K562 (cell line): ENCODE results near the gene CPPED1. TPM values are rescaled to one million over a fixed set of nuclear protein-coding genes. Genes with fewer than 3 reads are reported as not detected.

Source experiments
- BACH1 ChIP-seq: fragments of 200-800 bp; sonication (Bioruptor generic); IDR thresholded peaks from 2 replicates; pipeline ENCODE4 v1.6.1; 2016; ENCODE audit warnings: missing genetic modification characterization, missing compliant biosample characterization
- E2F3 ChIP-seq: fragments of 250-450 bp; sonication (Bioruptor Pico); IDR thresholded peaks from 2 replicates; pipeline ENCODE4 v1.4.0; 2020; ENCODE audit warnings: mild to moderate bottlenecking
- GABPB2 ChIP-seq: fragments of 250-450 bp; sonication (Bioruptor Pico); conservative IDR thresholded peaks from 2 replicates; pipeline ENCODE4 v1.5.1; 2021; ENCODE audit warnings: mild to moderate bottlenecking
- KAT7 ChIP-seq: sonication (generic); formaldehyde crosslinking; IDR thresholded peaks from 2 replicates; pipeline ENCODE4 v1.8.0; 2022; ENCODE audit warnings: missing genetic modification reagents, mild to moderate bottlenecking, borderline replicate concordance
- LCOR ChIP-seq: sonication (generic); formaldehyde crosslinking; IDR thresholded peaks from 2 replicates; pipeline ENCODE4 v1.8.0; 2022; ENCODE audit warnings: mild to moderate bottlenecking, missing genetic modification reagents
- MBD2 ChIP-seq: sonication (generic); IDR thresholded peaks from 2 replicates; pipeline ENCODE4 v1.6.1; 2016; ENCODE audit warnings: low read depth, borderline replicate concordance
- MCM7 ChIP-seq, 2 experiments: fragments of 450-650 bp; IDR thresholded peaks; 2 replicates each; pipeline ENCODE4 v1.6.1; 2016 to 2018
- MIER1 ChIP-seq: fragments of 450-650 bp; IDR thresholded peaks from 2 replicates; pipeline ENCODE4 v1.6.1; 2016; ENCODE audit warnings: antibody characterized with exemption, mild to moderate bottlenecking, low read depth
- NCOA4 ChIP-seq: fragments of 450-650 bp; IDR thresholded peaks from 2 replicates; pipeline ENCODE4 v1.6.1; 2018; ENCODE audit warnings: mild to moderate bottlenecking; ENCODE audit not compliant: partially characterized antibody
- PRMT5 ChIP-seq: sonication (generic); formaldehyde crosslinking; IDR thresholded peaks from 2 replicates; pipeline ENCODE4 v1.5.0; 2020; ENCODE audit warnings: missing genetic modification reagents
- PRPF4 ChIP-seq: fragments of 200-400 bp; formaldehyde crosslinking; IDR thresholded peaks from one replicate; pipeline ENCODE4 v1.6.1; 2017; ENCODE audit warnings: low read length, low read depth, mild to moderate bottlenecking; ENCODE audit not compliant: insufficient read depth, poor library complexity, severe bottlenecking
- RAD51 ChIP-seq: fragments of 450-650 bp; IDR thresholded peaks from 2 replicates; pipeline ENCODE4 v1.7.1; 2016; ENCODE audit warnings: low read depth, mild to moderate bottlenecking, borderline replicate concordance
- RBM39 ChIP-seq: fragments of 200-400 bp; formaldehyde crosslinking; optimal IDR thresholded peaks from 2 replicates; pipeline ENCODE3; 2018; ENCODE audit warnings: low read depth, low read length
- SETDB1 ChIP-seq: IDR thresholded peaks from one replicate; pipeline ENCODE4 v1.6.1; 2012; ENCODE audit warnings: low read length, control low read depth, inconsistent platforms
- TCF7L2 ChIP-seq: fragments of 150-350 bp; IDR thresholded peaks from 2 replicates; pipeline ENCODE4 v1.6.1; 2016; ENCODE audit warnings: low read depth, mild to moderate bottlenecking, low read length, moderate library complexity
- polyA plus RNA-seq, 8 experiments: library from polyadenylated mRNA; depleted of rRNA in 4 of 8; stranded (reverse) in 5 of 8; unstranded in 3 of 8; fragments of >200 nt; fragmentation: Nextera tagmentation in 2 of 8; fragmentation: Illumina TruSeq in 1 of 8; extraction: Ambion mirVana in 2 of 8; extraction: Trizol in 1 of 8; gene quantifications; 2 replicates each; pipeline versions ENCODE4 v1.2.1 to v1.2.3, GENCODE V29; 2011 to 2014; ENCODE audit warnings: inconsistent platforms in 1 of 8, missing spikeins in 1 of 8
- total RNA-seq, 7 experiments: library from RNA; depleted of rRNA in 6 of 7; stranded (reverse); fragments of >200 nt in 6 of 7; fragmentation: Illumina TruSeq in 2 of 7; extraction: Trizol in 2 of 7; gene quantifications; 2 replicates each; pipeline versions ENCODE4 v1.2.1 to v1.2.3, GENCODE V29; 2011 to 2021; ENCODE audit warnings: low replicate concordance in 1 of 7
- TF ChIP-seq, protein P1 (sequence below): fragments of 450-650 bp; IDR thresholded peaks from 2 replicates; pipeline ENCODE4 v1.6.1; 2016; ENCODE audit warnings: borderline replicate concordance
- TF ChIP-seq, protein P2 (sequence below): sonication (generic); formaldehyde crosslinking; IDR thresholded peaks from 2 replicates; pipeline ENCODE4 v1.8.0; 2023; ENCODE audit warnings: missing genetic modification reagents, mild to moderate bottlenecking, borderline replicate concordance
- TF ChIP-seq, protein P3 (sequence below): fragments of 200-800 bp; sonication (Bioruptor generic); IDR thresholded peaks from 2 replicates; pipeline ENCODE4 v1.6.1; 2017; ENCODE audit warnings: missing genetic modification characterization, missing compliant biosample characterization
- TF ChIP-seq, protein P4 (sequence below): fragments of 450-650 bp; formaldehyde crosslinking; conservative IDR thresholded peaks from 2 replicates; pipeline ENCODE4 v1.4.0; 2022; ENCODE audit warnings: mild to moderate bottlenecking, missing genetic modification characterization

CPPED1 gene
- total and polyA plus RNA-seq, 9 of the 15 experiments (the other 6 are each of a cell fraction or from before 2014, with no cell fraction given) = 7.5 to 25.7 (median 16.9) TPM

DNA sequence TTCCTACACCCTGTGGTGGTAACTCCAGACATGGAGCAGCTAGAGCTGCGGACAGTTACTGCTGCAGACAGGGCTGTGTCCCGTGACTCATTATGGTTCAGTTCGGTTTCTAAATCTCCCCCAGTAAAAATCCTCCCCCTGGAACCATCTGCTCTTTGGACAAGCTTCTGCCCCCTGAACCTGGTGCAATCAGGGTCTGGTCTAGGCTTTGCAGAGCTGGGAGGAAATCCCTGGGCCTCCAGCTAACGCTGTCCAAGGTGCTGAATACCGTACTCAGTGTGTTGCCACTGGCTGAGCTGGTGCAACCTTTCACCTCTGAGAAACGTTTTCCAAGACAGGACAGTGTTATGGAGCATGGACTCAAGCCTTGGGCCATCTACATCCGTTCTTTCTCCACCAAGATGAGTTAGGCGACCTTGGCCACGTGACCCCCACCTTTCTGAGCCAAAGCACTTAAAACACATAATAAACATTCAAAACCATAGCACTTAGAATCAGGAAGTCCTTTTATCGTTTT lies 142.0 kb downstream of the CPPED1 start (continued):
- TF ChIP-seq, protein P1, sequence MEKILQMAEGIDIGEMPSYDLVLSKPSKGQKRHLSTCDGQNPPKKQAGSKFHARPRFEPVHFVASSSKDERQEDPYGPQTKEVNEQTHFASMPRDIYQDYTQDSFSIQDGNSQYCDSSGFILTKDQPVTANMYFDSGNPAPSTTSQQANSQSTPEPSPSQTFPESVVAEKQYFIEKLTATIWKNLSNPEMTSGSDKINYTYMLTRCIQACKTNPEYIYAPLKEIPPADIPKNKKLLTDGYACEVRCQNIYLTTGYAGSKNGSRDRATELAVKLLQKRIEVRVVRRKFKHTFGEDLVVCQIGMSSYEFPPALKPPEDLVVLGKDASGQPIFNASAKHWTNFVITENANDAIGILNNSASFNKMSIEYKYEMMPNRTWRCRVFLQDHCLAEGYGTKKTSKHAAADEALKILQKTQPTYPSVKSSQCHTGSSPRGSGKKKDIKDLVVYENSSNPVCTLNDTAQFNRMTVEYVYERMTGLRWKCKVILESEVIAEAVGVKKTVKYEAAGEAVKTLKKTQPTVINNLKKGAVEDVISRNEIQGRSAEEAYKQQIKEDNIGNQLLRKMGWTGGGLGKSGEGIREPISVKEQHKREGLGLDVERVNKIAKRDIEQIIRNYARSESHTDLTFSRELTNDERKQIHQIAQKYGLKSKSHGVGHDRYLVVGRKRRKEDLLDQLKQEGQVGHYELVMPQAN = no peak
- TF ChIP-seq E2F3 (no peak), TCF7L2 (no peak), RBM39 (no peak), BACH1 (tag) (no peak), NCOA4 (no peak), RAD51 (no peak), KAT7 (no peak), PRPF4 (no peak), MIER1 (peak; percentile 92), SETDB1 (no peak), MCM7 (IDR thresholded peaks at IDR 0.05) (no peak), LCOR (no peak), PRMT5 (peak; percentile 48; the same call in 1 of the 2 replicates), GABPB2 (no peak), MBD2 (no peak)
- TF ChIP-seq, protein P2, sequence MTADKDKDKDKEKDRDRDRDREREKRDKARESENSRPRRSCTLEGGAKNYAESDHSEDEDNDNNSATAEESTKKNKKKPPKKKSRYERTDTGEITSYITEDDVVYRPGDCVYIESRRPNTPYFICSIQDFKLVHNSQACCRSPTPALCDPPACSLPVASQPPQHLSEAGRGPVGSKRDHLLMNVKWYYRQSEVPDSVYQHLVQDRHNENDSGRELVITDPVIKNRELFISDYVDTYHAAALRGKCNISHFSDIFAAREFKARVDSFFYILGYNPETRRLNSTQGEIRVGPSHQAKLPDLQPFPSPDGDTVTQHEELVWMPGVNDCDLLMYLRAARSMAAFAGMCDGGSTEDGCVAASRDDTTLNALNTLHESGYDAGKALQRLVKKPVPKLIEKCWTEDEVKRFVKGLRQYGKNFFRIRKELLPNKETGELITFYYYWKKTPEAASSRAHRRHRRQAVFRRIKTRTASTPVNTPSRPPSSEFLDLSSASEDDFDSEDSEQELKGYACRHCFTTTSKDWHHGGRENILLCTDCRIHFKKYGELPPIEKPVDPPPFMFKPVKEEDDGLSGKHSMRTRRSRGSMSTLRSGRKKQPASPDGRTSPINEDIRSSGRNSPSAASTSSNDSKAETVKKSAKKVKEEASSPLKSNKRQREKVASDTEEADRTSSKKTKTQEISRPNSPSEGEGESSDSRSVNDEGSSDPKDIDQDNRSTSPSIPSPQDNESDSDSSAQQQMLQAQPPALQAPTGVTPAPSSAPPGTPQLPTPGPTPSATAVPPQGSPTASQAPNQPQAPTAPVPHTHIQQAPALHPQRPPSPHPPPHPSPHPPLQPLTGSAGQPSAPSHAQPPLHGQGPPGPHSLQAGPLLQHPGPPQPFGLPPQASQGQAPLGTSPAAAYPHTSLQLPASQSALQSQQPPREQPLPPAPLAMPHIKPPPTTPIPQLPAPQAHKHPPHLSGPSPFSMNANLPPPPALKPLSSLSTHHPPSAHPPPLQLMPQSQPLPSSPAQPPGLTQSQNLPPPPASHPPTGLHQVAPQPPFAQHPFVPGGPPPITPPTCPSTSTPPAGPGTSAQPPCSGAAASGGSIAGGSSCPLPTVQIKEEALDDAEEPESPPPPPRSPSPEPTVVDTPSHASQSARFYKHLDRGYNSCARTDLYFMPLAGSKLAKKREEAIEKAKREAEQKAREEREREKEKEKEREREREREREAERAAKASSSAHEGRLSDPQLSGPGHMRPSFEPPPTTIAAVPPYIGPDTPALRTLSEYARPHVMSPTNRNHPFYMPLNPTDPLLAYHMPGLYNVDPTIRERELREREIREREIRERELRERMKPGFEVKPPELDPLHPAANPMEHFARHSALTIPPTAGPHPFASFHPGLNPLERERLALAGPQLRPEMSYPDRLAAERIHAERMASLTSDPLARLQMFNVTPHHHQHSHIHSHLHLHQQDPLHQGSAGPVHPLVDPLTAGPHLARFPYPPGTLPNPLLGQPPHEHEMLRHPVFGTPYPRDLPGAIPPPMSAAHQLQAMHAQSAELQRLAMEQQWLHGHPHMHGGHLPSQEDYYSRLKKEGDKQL (CRISPR knock-in tag) = no peak
- TF ChIP-seq, protein P3, sequence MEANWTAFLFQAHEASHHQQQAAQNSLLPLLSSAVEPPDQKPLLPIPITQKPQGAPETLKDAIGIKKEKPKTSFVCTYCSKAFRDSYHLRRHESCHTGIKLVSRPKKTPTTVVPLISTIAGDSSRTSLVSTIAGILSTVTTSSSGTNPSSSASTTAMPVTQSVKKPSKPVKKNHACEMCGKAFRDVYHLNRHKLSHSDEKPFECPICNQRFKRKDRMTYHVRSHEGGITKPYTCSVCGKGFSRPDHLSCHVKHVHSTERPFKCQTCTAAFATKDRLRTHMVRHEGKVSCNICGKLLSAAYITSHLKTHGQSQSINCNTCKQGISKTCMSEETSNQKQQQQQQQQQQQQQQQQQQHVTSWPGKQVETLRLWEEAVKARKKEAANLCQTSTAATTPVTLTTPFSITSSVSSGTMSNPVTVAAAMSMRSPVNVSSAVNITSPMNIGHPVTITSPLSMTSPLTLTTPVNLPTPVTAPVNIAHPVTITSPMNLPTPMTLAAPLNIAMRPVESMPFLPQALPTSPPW (CRISPR knock-in tag) = no peak
- TF ChIP-seq, protein P4, sequence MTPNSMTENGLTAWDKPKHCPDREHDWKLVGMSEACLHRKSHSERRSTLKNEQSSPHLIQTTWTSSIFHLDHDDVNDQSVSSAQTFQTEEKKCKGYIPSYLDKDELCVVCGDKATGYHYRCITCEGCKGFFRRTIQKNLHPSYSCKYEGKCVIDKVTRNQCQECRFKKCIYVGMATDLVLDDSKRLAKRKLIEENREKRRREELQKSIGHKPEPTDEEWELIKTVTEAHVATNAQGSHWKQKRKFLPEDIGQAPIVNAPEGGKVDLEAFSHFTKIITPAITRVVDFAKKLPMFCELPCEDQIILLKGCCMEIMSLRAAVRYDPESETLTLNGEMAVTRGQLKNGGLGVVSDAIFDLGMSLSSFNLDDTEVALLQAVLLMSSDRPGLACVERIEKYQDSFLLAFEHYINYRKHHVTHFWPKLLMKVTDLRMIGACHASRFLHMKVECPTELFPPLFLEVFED = no peak
